Measurements from ENCODE around the gene DST.

DNA sequence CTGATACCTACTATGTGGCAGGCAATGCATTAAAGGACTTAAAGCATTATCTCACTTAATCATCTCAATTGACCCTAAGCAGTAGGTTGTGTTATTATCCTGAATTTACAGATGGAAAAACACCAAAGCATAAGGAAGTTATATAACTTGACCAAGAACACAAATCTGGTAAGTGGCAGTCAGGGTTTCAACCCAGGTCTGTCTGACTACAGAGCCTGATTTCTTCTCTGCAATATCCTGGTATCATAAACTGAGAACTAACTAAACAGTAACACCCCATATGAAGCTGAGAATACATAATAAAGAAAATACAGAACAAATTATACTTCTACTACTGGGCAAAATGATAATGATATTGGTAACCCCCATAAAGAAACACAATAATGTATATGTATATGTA lies 13.8 kb upstream of the DST start:
- TF ChIP-seq, protein P1, sequence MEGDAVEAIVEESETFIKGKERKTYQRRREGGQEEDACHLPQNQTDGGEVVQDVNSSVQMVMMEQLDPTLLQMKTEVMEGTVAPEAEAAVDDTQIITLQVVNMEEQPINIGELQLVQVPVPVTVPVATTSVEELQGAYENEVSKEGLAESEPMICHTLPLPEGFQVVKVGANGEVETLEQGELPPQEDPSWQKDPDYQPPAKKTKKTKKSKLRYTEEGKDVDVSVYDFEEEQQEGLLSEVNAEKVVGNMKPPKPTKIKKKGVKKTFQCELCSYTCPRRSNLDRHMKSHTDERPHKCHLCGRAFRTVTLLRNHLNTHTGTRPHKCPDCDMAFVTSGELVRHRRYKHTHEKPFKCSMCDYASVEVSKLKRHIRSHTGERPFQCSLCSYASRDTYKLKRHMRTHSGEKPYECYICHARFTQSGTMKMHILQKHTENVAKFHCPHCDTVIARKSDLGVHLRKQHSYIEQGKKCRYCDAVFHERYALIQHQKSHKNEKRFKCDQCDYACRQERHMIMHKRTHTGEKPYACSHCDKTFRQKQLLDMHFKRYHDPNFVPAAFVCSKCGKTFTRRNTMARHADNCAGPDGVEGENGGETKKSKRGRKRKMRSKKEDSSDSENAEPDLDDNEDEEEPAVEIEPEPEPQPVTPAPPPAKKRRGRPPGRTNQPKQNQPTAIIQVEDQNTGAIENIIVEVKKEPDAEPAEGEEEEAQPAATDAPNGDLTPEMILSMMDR (IDR thresholded peaks at IDR 0.05) = no peak
- TF ChIP-seq POLR2A (IDR thresholded peaks at IDR 0.05) = no peak

All from heart left ventricle (tissue), 13 donors.